ENCODE measurements around the gene DIPK1C.

Gene DIPK1C

GRCh38 chr18:74455386-74455785 lies 1.7 kb downstream of the DIPK1C start:
- H3K27ac ChIP-seq (ENCODE audit: low read depth, low read length), result no peak overlapping the region
- no peaks in the 10 kb centered on the region for H3K36me3 ChIP-seq (ENCODE audit: low read length)
- no peak overlapping the region for H2AFZ ChIP-seq (ENCODE audit: low read depth, low read length, severe bottlenecking)
- H3F3A ChIP-seq (ENCODE audit: insufficient read depth), result no peaks in the 10 kb centered on the region
- H3K9me3 ChIP-seq (ENCODE audit: insufficient read depth, low read length), result no peaks in the 10 kb centered on the region
- no peaks in the 10 kb centered on the region for H3K79me2 ChIP-seq (ENCODE audit: insufficient read depth, low read length)
- TF ChIP-seq EZH2phosphoT487 (conservative IDR thresholded peaks at IDR 0.05; ENCODE audit: low read length), result no peak
- TF ChIP-seq CTCF (IDR thresholded peaks at IDR 0.05; ENCODE audit: insufficient read depth, low read length, poor library complexity, severe bottlenecking), result no peak
- no peak overlapping the region for H3K4me3 ChIP-seq (ENCODE audit: insufficient read depth, low read length, poor library complexity, severe bottlenecking)
- H3K27me3 ChIP-seq (ENCODE audit: low read length), result no peaks in the 10 kb centered on the region
- no peak overlapping the region for H3K9ac ChIP-seq (ENCODE audit: low read length)
- no peaks in the 10 kb centered on the region for H3K9me2 ChIP-seq (replicated peaks; ENCODE audit: insufficient read depth, low read length)
- H4K20me1 ChIP-seq (ENCODE audit: low read depth, low read length), result no peaks in the 10 kb centered on the region
- no peak overlapping the region for H3K4me2 ChIP-seq (ENCODE audit: low read depth, low read length, poor library complexity, severe bottlenecking)

GRCh38 chr18:74454279-74454751 lies 2.8 kb downstream of the DIPK1C start:
- no peak overlapping the region for H3K9ac ChIP-seq (ENCODE audit: low read length)
- no peaks in the 10 kb centered on the region for H4K20me1 ChIP-seq (ENCODE audit: low read depth, low read length)
- no peak overlapping the region for H3K4me3 ChIP-seq (ENCODE audit: insufficient read depth, low read length, poor library complexity, severe bottlenecking)
- H3K27me3 ChIP-seq (ENCODE audit: low read length), result no peaks in the 10 kb centered on the region
- H3K4me2 ChIP-seq (ENCODE audit: low read depth, low read length, poor library complexity, severe bottlenecking), result no peak overlapping the region
- no peak for TF ChIP-seq EZH2phosphoT487 (conservative IDR thresholded peaks at IDR 0.05; ENCODE audit: low read length)
- no peak for TF ChIP-seq CTCF (IDR thresholded peaks at IDR 0.05; ENCODE audit: insufficient read depth, low read length, poor library complexity, severe bottlenecking)
- H3K79me2 ChIP-seq (ENCODE audit: insufficient read depth, low read length), result no peaks in the 10 kb centered on the region
- no peaks in the 10 kb centered on the region for H3F3A ChIP-seq (ENCODE audit: insufficient read depth)
- no peak overlapping the region for H2AFZ ChIP-seq (ENCODE audit: low read depth, low read length, severe bottlenecking)
- no peaks in the 10 kb centered on the region for H3K9me3 ChIP-seq (ENCODE audit: insufficient read depth, low read length)
- H3K27ac ChIP-seq (ENCODE audit: low read depth, low read length), result no peak overlapping the region
- no peaks in the 10 kb centered on the region for H3K9me2 ChIP-seq (replicated peaks; ENCODE audit: insufficient read depth, low read length)
- H3K36me3 ChIP-seq (ENCODE audit: low read length), result no peaks in the 10 kb centered on the region

- Histone ChIP-seq H3K9me3 (ENCODE audit: insufficient read depth, low read length) (no peaks in the 10 kb centered on the region), H3F3A (ENCODE audit: insufficient read depth) (no peaks in the 10 kb centered on the region), H4K20me1 (ENCODE audit: low read depth, low read length) (no peaks in the 10 kb centered on the region), H3K9ac (ENCODE audit: low read length) (no peak overlapping the region), H3K79me2 (ENCODE audit: insufficient read depth, low read length) (no peaks in the 10 kb centered on the region), H3K4me2 (ENCODE audit: low read depth, low read length, poor library complexity, severe bottlenecking) (no peak overlapping the region), H3K27me3 (ENCODE audit: low read length) (no peaks in the 10 kb centered on the region), H3K27ac (ENCODE audit: low read depth, low read length) (no peak overlapping the region), H3K9me2 (replicated peaks; ENCODE audit: insufficient read depth, low read length) (no peaks in the 10 kb centered on the region), H3K4me3 (ENCODE audit: insufficient read depth, low read length, poor library complexity, severe bottlenecking) (no peak overlapping the region), H2AFZ (ENCODE audit: low read depth, low read length, severe bottlenecking) (no peak overlapping the region), H3K36me3 (ENCODE audit: low read length) (no peaks in the 10 kb centered on the region)
- no peak for TF ChIP-seq CTCF (IDR thresholded peaks at IDR 0.05; ENCODE audit: insufficient read depth, low read length, poor library complexity, severe bottlenecking)
- no peak for TF ChIP-seq EZH2phosphoT487 (conservative IDR thresholded peaks at IDR 0.05; ENCODE audit: low read length)
These were observed 3.4 kb downstream of the DIPK1C start for GRCh38 chr18:74453642-74454198.

Data from SU-DHL-6 (cell line).